AG04450 (cell line): Measurements from ENCODE around the gene LRRK2. TPM values are rescaled to one million over a fixed set of nuclear protein-coding genes. Genes with fewer than 3 reads are reported as not detected.

Experiments
- CTCF ChIA-PET: fragments of 300-600, 350-600 bp; formaldehyde crosslinking; extraction: SDS; loops from one replicate; lab custom pipeline; 2022; ENCODE audit warnings: antibody characterized with exemption, inconsistent platforms; lab: Charles Lee
- POLR2A ChIA-PET: fragments of 350-600 bp; formaldehyde crosslinking; extraction: SDS; loops from one replicate; lab custom pipeline; 2021; ENCODE audit warnings: antibody characterized with exemption, inconsistent platforms; lab: Yijun Ruan, JAX
- DNase-seq: peaks from one replicate; pipeline ENCODE4 v3.0.0-alpha.2; 2011; ENCODE audit warnings: low read depth, low spot score
- H3K27ac ChIP-seq: one replicate; pipeline ENCODE4 v1.5.1; 2012; ENCODE audit warnings: low read depth, low read length, control low read depth
- H3K27me3 ChIP-seq: one replicate; pipeline ENCODE4 v1.6.0; 2012; ENCODE audit warnings: low read length; ENCODE audit not compliant: control insufficient read depth, insufficient read depth
- H3K4me3 ChIP-seq: 2 replicates; pipeline ENCODE4 v1.5.1; 2011; ENCODE audit warnings: mild to moderate bottlenecking, low read depth, low read length, control low read depth
- H3K9me3 ChIP-seq: 2 replicates; pipeline ENCODE4 v1.5.1; 2012; ENCODE audit warnings: low read length; ENCODE audit not compliant: control insufficient read depth, insufficient read depth
- polyA plus RNA-seq: library from polyadenylated mRNA; depleted of rRNA; stranded (reverse); fragments of >200 nt; gene quantifications from 2 replicates; pipeline ENCODE4 v1.2.3, GENCODE V29; 2011
- TF ChIP-seq, protein P1 (sequence below): IDR thresholded peaks from 2 replicates; pipeline ENCODE4 v1.5.1; 2011; ENCODE audit warnings: low read depth, low read length, control low read depth, inconsistent platforms

Gene LRRK2
- polyA plus RNA-seq, 1 experiment = 2.6 TPM

DNA sequence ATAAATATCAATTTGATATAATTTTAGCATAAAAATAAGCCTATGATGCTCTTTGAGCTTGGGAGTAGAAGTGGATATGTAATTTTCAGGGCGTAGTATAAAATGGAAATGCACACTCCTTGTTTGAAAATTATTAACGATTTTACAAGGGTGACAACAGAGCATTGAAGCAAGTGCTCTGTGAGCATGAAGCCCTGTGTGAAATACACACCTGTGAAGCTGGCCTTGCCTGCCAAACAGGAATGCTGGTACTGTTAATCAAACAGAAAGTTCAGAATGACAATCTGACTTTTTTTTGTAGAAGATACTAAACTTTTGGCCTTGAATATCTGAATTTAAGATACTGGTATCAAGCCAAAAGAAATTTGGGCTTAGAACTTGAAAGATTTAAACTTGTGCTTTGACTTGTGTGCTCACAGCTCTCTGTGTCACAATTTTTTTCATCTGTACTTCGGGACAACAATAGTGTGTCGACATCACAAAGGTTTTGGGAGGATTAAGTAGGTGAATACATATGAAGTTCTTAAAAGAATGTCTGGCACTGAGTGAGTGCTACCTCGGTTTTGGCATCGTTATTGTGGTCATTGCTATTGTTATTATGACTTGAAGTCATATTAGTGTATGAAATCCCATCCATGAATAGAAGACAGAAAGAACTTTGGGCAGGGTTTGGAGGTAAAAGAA lies 47.3 kb downstream of the LRRK2 start:
- Histone ChIP-seq H3K27me3 (no peaks in the 10 kb centered on the region), H3K4me3 (no peak overlapping the region), H3K9me3 (no peaks in the 10 kb centered on the region), H3K27ac (no peak overlapping the region)
- TF ChIP-seq, protein P1, sequence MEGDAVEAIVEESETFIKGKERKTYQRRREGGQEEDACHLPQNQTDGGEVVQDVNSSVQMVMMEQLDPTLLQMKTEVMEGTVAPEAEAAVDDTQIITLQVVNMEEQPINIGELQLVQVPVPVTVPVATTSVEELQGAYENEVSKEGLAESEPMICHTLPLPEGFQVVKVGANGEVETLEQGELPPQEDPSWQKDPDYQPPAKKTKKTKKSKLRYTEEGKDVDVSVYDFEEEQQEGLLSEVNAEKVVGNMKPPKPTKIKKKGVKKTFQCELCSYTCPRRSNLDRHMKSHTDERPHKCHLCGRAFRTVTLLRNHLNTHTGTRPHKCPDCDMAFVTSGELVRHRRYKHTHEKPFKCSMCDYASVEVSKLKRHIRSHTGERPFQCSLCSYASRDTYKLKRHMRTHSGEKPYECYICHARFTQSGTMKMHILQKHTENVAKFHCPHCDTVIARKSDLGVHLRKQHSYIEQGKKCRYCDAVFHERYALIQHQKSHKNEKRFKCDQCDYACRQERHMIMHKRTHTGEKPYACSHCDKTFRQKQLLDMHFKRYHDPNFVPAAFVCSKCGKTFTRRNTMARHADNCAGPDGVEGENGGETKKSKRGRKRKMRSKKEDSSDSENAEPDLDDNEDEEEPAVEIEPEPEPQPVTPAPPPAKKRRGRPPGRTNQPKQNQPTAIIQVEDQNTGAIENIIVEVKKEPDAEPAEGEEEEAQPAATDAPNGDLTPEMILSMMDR = no peak
- CTCF ChIA-PET = no interaction called here
- DNase-seq = no peak
- POLR2A ChIA-PET = no interaction called here

DNA sequence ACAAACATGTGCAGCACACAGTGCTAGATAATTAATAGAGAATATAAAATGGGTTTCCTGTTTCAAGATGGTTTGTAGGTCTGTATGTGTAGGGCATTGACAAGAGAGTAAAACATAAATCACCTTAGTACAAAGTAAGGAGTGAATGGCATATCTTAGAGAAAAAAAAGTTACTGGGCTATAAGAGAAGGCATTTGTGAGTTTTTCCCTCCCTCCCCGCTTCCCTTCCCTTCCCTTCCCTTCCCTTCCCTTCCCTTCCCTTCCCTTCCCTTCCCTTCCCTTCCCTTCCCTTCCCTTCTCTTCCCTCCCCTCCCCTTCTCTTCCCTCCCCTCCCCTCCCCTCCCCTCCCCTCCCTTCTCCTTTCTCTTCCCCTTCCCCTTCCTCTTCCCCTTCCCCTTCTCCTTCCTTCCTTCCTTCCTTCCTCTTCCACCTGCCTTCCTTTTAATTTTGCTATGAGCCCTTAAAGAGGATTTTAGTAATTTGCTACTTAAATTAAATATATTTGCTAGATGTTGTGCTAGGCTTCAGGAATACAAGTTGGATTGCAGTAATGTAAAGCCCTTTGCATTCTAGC lies 57.1 kb downstream of the LRRK2 start:
- Histone ChIP-seq H3K4me3 (no peak overlapping the region), H3K9me3 (no peaks in the 10 kb centered on the region), H3K27ac (no peak overlapping the region), H3K27me3 (no peaks in the 10 kb centered on the region)
- ChIA-PET CTCF (no interaction called here), POLR2A (no interaction called here)
- TF ChIP-seq, protein P1 = no peak
- no peak for DNase-seq

DNA sequence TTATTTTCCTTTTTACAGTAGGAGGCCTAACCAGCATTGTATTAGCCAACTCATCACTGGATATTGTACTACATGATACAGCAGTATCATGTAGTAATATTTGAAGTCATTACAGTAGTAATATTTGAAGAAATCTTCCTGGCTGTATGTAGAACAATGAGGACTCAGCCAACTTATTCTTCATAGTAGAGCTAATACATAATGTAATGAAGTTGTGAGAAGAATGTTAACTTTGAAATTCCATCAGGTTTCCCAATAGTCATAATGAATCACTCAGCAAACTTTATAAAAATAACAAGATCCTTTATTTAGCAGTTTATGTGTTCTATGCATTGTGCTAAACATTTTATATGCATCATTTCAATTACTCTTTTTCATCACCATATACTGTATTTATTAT lies 61.8 kb downstream of the LRRK2 start:
- no peak for DNase-seq
- ChIA-PET CTCF (no interaction called here), POLR2A (no interaction called here)
- Histone ChIP-seq H3K9me3 (no peaks in the 10 kb centered on the region), H3K27me3 (no peaks in the 10 kb centered on the region), H3K27ac (no peak overlapping the region), H3K4me3 (no peak overlapping the region)
- TF ChIP-seq, protein P1 = no peak

DNA sequence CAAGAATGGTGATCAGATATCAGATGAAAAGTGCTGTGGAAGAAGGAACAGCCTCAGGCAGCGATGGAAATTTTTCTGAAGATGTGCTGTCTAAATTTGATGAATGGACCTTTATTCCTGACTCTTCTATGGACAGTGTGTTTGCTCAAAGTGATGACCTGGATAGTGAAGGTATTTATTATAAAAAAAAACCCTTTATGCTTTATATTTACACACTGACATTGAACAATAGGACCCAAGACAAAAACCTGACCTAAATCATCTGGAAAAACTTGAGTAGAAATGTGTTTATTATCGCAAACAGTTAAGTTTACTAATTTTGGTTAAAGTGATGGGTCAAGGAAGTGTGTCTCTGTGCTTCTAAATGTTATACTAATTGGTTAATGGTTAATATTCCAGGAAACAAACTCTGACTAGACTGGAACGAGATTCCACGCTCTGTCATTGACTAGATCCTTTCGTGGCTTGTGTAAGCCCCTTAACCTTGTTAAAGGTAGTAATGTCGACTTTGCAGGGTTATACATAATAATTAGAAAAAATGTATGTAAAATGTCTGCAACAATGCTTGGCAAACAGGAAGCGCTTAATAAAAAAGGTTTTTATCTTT lies 62.7 kb downstream of the LRRK2 start:
- Histone ChIP-seq H3K9me3 (no peaks in the 10 kb centered on the region), H3K27me3 (no peaks in the 10 kb centered on the region), H3K27ac (no peak overlapping the region), H3K4me3 (no peak overlapping the region)
- ChIA-PET POLR2A (no interaction called here), CTCF (interaction anchor here (0.6 kb wide), 1 partner anchor 659 kb away, joined by 3 read pairs; no protein-coding TSS in a partner anchor)
- DNase-seq = no peak
- TF ChIP-seq, protein P1 = no peak
